GM03348 (cell line): ENCODE results near the gene AAMP.

Experiments used
- DNase-seq: peaks from one replicate; pipeline ENCODE4 v3.0.0; 2012; ENCODE audit warnings: low spot score

Gene AAMP

DNA sequence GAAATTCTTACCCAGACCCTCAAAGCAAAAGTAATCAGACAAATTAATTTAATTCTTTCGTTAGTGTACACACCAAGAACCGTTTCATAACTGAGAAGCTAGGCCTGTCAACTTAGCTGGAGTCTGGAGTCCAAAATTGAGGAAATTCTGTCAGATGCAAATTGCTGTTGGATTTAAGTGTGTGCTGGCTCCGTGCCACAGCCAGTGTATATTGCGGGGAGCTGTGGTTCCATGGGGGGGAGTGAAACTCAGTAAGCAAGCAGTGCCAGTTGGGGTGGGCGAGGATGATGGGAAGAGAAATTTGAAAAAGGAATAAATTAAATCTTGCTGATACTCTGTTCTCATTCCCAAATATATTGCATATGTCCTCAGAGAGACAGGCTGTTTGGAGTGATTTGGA, 48.9 kb downstream of the AAMP start:
- no peak for DNase-seq

GRCh38 chr2:218219934-218220333, 50.0 kb downstream of the AAMP start:
- no peak for DNase-seq

DNA sequence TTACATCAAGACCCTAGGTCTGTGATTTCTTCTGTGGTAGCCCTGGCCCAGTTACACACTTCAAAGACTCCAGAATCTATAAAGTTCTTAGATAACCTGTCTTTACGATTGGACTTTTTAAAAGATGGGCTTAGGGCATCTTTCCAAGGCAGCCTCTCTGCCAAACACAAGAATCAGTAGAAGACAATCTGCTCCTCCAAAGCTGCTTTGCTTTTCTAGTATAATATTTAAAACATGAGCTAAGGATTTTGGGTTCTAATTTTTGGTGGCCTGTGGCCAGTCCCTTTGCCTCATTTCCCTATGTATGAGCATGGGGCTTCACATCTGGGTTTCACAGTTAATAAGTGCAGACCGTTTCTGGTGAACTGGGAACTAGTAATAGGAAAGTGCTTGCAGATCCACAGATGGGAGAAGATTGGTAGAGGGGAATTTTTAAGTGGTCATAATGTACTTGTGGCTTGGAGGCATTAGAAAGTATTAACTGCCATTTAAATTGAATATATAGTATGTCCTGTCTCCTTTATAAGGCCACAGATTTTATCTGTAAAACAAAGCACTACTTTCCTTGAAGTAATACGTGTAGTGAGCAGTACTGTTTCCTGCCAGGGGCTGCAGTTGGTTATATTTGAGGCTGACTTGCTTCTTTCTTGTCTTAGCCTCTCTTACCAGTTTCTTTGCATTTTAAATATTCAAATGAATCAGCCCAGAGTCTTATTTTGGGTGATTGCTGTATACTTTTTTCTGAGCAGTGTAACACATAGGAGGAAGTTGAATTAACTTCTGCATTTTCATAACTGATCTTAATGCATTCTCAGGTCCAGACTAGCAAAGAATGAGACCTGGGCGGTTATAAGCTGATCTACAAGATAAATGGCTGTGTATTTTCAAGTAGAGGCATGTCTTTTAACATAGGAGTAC, 51.4 kb downstream of the AAMP start:
- no peak for DNase-seq

GRCh38 chr2:218217360-218218267, 52.3 kb downstream of the AAMP start:
- DNase-seq, result peak; percentile 73

DNA sequence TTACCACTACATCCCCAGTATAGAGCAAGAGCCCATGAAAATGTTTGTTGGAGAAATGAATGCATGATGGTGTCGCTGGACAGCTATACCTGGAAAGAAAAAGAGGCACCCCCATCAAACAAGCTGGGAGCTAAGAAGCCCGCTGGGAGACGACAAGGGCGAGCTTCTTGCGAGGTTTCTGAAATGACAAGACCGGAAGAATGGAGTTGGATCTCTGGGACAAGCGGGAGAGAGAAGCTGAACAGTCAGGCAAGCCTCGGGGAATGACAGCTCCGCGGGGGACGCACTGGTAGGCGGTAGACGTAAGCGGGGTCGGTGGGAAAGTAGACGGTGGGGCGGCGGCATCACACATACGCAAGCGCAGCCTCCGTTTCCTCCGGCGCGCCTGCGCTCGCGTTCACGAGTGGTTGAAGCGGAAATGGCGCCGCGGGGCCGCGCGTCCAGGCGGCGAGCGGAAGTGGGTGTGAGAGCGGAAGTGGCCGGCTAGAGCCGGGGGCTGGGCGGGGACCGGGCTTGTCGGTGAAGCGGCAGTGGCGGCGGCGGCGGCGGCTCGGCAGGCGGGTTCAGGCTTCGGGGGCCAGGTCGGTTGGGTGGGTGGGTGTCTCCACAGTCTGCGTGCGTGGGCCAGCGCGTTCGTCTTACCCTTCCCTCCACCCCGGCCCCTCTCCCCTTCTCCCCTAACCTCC, 53.1 kb downstream of the AAMP start, which contains the start of gene ARPC2:
Gene ARPC2 (plus strand): TSS at position 516 of the 686 bp plus-strand sequence. CDS start 282 bp downstream, outside the sequence.
- peak; percentile 97 for DNase-seq

DNA sequence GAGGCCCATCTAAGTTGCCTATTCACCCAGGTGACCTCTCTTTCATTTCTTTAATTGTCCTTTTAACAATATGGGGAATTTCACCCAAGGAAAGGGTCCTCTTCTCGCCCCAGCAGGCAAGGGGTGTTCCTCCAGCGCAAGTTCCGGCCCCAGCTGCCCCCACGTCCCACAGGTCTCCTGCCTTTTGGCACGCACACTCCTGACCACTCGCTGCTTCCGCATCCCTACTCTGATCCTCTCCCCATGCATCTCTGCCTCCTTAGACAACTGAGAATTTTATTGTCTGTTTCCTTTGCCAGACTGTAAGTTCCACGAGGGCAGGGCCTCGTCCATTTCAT, 53.6 kb downstream of the AAMP start:
- DNase-seq, result peak; percentile 33
